IPS DF 19.7 (cell line): ENCODE measurements around the gene SH3BP2.
A peak's percentile ranks its signal among the peaks of the same experiment; 100 is the strongest.

Experiments used
- DNase-seq: peaks from one replicate; pipeline ENCODE4 v3.0.0-alpha.2; 2013; ENCODE audit warnings: low read depth, low spot score

Gene SH3BP2

DNA sequence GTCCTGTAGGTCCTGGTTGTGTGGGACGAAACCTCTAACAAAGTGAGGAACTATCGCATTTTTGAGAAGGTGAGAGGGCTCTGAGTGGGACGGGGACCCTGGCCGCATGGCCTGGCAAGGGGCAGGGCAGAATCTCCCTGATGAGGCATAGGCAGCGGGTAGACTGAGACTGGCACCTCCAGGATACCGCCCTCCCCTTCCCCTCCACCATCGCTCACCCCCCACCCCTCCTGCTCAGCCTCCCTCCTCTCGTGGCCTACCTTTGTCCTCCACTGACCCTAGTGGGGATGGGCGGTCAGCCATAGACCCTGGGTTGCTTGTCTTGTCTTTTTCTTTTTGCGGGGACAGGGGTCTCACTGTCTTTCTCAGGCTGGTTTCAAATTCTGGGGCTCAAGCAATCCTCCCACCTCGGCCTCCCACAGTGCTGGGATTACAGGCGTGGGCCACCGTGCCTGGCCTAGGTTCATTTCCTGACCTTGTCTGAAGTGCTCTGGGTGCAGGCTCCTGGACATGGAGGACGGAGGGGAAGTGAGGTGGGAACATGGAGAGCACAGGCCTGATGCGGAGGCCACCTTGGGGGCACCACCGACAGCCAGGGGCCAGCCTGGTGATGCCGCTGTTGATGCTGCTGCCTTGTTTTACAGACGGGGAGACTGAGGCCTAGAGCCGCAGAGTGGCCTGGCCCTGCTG lies 40.2 kb downstream of the SH3BP2 start:
- no peak for DNase-seq

DNA sequence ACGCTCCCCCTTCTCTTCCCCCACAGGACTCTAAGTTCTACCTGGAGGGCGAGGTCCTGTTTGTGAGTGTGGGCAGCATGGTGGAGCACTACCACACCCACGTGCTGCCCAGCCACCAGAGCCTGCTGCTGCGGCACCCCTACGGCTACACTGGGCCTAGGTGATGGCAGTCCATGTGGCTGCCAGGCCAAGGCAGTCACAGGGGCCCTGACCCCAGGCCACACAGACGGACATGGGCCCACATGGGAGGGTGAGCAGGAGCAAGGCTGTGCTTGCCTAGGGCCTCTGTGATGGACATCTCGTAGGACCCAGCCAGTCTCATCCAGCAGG lies 40.8 kb downstream of the SH3BP2 start:
- DNase-seq = no peak

DNA sequence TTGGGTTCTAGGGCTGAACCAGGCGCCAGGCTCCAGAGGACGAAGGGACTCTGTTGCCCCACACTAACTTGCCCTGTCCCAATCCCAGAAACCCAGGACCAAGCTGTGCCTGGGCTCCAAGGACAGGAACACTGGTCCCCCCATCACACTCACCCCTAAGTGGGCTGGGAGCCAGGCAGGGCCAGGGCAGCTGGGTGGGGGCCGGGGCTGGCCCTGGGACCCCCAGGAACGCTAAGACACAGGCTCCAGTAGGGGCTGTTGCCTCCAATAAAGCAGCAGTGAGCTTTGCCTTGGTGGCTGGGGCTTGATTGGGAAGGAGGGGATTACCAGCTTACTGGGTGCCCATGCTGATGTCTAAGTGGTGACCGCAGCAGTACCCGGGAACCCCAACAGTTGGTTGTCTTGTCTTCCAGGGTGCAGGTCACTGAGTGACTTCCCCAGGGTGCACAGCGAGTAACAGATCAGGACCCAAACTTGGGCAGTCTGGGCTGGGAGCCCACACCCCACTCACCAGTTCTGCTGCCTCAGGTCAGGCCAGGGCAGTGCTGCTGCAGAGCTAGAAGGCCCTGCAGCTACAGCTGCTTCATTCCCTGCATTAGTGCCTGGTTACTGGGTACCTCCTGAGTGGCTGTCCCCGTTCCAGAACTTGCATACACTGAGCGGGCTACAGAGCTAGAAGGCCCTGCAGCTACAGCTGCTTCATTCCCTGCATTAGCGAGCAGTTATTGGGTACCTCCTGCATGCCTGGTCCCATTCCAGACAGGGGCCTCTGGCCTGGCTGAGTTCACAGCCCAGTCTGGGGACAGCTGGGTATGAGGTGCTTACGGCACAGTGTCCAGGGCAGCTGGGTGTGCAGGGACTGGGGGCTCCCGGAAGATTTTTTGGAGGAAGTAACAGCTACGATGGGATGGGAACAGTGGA lies 41.4 kb downstream of the SH3BP2 start:
- no peak for DNase-seq

DNA sequence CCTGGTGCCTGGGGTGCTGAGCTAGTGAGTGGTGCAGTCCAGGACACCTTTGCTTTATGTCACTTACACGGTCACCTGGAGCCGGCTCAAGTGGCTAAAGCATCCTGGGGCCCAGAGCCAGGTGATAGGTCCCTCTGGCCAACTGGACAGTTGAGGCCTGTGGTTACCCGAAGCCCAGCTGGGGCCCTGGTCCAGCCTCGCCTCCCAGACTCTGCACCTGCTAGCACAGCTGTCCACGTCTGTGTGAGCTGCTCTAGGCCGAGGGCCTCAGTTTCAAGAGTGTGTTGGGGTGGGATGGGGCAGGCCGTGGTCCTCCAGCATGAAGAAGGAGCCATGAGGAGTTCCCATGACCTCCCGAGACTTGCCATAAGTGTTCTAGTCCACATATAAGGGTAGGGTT lies 43.1 kb downstream of the SH3BP2 start:
- DNase-seq = no peak

DNA sequence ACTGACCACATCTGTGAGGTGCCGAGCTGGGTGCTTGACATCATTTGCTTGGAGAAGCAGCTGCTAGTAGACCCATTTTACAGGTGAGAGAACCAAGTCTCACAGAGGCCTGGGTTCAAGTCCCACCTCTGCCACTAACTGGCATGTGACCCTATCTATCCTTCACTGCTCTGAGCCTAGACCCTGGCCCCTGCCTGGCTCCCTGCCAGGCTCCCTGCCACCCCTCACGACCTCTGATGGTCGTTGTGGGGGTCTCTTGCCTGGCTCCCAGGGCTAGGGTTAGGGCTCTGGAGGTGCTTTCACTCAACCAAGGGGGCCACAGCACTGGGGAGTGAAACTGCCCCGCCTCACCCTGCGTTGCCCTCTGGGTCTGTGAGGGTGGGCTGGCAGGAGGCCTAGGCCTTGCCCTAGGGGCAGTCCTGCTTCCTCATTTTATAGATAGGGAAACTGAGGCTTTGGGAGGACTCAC lies 43.5 kb downstream of the SH3BP2 start:
- no peak for DNase-seq

DNA sequence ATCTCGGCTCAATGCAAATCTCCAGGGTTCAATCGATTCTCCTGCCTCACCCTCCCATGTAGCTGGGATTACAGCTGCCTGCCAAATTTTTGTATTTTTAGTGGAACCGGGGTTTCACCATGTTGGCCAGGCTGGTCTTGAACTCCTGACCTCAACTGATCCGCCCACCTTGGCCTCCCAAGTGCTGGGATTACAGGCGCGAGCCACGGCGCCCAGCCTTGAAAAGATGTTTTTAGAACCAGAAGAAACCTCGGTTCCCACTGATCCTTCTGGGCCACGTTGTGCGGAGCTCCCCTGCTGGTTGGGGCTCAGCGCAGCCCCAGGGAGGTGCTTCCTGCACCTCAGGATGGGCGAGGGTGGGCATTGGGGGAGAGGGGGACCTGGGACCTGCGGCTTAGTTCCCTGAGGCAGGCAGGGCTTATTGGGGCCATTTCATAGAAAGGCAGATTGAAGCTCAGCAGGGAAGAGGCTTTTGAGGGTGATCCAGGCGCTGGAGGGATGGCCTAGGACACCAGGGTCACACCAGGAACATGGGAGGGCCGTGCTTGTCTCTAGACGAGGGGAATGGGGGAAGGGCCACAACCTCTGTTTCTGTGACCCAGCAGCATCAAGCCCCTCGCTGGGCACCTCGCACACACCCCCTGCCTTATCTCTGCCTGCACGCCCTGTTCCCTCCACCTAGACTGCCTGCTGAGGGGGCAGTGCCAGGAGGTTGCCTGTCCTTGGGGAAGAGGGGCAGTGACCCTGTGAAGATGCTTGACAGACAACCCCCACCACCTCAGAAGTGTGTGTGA lies 44.4 kb downstream of the SH3BP2 start:
- DNase-seq = no peak

DNA sequence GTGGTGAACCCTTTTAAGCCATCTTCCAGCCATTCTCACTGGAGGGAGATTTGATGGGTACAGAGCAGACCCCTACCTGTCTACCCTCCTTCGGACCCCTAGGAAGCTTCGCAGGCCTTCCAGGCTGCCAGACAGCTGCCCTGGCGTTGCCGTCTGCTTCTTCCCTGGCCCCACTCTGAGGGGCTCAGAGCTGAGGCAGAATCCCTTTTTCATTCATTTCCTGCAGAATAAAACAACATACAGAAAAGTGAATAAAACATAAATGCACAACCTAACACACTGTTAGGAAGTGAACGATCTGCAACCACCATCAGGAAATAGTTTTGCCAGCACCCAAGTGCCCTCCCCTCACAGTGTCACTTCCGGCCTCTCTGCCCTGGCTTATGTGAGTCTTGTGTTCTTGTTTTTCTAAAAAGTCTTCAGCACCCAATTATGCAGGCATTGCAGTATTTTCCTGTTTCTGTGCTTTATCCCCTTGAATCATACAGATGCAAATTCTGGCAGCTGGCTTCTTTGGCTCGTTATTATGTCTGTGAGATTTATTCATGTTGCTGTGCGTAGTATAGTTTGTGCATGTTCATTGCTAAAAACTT lies 45.1 kb downstream of the SH3BP2 start:
- DNase-seq = no peak

DNA sequence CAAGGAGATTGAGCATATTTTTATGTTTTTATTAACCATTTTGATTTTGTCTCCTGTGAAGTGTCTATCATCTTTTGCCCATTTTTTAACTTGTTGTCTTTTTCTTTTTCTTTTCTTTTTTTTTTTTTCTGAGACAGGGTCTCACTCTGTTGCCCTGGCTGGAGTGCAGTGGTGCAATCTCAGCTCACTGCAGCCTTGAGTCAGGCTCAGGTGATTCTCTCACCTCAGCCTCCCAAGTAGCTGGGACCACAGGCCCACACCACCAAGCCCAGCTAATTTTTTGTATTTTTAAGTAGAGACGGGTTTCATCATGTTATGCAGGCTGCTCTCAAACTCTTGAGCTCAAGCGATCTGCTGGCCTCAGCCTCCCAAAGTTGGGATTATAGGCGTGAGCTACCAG lies 46.2 kb downstream of the SH3BP2 start:
- DNase-seq = no peak

DNA sequence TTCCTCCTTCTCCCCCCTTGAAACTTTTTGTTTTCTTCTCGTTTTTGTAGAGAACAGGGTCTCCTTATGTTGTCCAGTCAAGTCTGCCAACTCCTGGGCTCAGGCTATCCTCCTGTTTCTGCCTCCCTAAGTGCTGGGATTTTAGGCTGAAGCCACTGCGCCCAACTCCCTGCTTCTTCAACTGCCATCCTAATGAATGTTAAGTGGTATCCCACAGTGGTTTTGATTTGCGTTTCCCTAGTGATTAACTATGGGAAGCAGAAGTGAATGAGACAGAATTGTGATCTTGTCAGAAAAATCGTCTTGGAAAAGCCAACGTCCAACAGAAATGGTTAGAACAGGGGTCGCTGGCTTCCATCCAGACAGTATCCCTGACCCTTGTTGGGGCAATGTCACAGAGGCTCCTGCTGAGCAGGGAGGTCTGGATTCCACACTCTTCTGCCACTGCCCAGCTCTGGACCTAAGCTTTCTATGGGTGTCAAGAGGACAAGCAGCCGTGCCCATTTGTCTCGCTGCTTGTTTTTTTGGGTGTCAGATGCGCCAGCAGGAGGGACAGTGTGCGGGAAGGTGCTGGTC lies 49.9 kb downstream of the SH3BP2 start:
- DNase-seq = no peak

DNA sequence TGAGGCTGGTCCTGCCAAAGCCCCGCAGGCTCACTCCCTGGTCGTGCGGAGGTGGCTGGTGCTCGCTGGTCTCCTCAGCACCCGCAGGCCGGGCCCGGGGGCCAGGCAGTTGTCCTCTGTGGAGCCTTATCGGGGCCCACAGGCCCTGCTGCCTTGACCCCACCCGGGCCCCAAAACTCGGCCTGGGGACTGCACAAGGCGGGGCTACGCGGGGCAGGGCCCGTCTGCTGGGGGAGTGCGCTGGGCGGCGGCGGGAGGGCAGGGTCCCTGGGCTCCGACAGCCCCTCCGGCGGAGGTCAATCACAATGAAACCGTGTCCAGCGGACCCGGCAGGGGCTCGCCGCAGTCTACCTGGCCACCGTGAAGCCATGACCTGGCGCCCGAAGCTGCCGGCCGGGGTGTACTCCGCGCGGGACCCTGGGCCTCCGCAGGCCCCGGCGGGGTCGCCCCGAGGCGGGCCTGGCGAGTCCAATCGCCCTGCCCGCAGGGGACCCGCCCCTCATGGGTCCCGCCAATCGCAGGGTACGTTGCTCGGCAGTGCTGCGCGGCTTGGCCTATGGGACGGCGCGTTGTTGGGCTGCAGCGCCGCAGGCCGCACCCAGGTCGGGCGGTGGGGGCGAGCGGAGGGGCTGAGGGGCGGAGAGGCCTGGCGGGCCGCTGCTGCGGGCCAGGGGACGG lies 50.5 kb downstream of the SH3BP2 start, which contains the start of gene ADD1:
ADD1 (plus strand) TSS at position 582 of the 678 bp plus-strand sequence. CDS start 32,072 bp downstream, outside the sequence.
- DNase-seq = peak; percentile 50

DNA sequence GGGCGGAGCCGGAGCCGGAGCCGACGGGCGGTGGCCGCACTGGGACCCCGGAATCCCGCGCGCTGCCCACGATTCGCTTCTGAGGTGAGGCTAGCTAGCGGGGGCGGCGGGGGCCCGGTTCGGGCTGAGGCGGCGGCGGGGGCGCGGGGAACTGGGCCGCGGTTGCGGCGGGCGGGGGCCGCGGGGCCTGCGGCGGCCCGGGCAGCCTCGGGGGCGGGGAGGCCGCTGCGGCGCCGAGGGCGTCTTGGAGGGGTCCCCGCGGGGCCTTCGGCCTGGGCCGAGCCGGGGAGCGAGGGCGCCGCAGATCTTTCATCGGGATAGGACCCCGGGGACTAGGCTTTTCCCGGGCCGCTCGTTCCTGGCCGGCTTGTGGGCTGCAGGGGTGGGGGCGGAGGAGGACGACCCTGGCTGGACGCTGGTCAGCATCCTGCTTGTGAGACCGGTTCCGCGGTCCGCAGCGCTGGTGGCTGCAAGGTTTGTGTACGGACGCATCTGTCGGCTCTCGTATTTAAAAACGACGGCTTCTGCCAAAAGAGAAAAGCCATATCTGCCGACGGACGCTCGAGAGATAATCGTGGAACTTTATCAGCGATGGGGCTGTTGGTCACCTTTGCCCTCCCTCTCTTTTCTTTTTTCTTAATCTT lies 51.2 kb downstream of the SH3BP2 start:
- no peak for DNase-seq

DNA sequence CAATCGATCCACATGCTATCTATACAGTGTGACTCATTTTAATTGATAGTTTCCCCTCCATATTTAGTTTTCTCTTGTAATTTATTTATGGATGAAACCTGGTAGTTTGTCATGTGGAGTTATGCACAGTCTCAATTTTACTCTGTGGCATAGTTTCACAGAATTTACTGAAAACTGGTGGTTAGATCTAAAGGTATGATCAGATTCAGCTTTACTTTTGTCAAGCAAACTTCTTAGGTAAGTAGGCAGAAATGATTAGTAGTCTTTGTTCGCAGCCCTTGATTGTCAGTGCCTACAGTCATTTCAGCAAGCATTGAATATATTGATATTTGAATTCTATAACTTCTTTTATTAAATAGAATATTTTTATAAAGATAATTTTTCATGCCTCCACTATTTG lies 53.3 kb downstream of the SH3BP2 start:
- DNase-seq = no peak

DNA sequence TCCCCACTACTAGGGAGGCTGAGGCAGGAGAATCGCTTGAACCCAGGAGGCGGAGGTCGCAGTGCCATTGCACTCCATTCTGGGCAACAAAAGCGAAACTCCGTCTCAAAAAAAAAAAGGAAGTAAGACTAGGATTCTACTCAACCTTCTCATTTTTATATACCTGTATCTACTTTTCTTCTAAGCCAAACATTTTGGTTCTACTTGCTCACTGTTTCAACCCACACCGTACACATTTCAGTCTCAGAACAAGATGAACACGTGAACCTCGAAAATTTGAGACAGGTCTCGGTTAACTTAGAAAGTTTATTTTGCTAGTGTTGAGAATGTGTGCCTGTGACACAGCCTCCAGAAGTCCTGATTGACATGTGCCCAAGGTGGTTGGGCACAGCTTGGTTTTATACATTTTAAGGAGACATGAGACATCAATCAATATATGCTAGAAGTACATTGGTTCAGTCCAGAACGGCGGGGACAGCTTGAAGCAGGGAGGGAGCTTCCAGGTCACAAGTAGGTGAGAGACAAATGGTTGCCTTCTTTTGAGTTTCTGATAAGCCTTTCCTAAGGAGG lies 54.5 kb downstream of the SH3BP2 start:
- DNase-seq = no peak

DNA sequence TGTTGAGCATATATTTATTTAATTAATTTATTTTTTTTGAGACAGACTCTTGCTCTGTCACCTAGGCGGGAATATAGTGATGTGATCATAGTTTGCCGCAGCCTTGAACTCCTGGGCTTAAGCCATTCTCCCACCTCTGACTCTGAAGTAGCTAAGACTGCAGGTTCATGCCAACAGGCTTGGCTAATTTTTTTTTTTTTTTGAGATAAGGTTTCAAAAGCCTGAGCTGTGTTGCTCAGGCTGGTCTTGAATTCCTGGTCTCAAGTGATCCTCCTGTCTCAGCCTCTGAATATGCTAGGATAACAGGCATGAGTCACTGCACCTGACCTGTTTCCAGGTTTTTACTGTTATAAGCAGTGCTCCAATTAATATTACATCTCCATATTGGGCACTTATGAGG lies 55.6 kb downstream of the SH3BP2 start:
- DNase-seq = no peak

DNA sequence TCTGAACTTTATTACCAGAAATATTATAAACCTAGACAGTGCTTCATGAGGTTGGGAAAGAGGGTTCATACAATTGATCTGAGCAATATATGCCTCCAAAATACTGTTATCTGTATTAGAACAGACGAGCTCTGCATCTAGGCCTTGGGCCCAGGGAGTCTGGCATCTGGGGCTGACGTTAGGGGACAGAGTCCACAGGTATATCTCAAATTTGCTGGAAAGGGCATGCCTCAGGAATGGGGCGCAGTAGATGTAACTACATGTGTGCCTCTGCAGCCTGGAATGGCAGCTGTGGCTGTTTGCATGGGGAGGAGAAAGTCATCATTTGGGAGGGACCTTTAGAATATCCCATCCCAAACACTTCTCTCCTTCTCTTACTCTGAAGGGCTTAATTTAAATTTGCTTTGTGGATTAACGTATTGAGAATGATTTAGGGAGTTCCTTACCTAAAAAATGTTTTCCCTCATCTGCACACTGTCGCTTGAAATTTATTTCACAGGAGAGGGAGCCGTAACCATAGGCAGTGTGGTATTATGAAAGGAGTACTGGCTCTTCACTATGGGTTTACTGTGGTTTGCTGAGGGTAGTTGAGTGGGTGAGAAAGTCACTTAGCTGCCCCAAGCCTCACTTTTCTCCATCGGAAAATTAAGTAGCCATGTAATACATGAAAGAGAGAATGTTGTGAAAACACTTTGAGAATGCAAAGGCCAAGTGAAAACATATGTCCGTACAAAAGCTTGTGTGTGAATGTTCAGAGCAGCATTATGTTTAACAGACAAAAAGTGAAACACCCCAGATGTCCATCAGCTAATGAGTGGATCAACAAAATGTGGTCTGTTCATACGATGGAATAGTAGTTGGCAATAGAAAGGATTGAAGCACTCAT lies 56.6 kb downstream of the SH3BP2 start:
- DNase-seq = no peak

DNA sequence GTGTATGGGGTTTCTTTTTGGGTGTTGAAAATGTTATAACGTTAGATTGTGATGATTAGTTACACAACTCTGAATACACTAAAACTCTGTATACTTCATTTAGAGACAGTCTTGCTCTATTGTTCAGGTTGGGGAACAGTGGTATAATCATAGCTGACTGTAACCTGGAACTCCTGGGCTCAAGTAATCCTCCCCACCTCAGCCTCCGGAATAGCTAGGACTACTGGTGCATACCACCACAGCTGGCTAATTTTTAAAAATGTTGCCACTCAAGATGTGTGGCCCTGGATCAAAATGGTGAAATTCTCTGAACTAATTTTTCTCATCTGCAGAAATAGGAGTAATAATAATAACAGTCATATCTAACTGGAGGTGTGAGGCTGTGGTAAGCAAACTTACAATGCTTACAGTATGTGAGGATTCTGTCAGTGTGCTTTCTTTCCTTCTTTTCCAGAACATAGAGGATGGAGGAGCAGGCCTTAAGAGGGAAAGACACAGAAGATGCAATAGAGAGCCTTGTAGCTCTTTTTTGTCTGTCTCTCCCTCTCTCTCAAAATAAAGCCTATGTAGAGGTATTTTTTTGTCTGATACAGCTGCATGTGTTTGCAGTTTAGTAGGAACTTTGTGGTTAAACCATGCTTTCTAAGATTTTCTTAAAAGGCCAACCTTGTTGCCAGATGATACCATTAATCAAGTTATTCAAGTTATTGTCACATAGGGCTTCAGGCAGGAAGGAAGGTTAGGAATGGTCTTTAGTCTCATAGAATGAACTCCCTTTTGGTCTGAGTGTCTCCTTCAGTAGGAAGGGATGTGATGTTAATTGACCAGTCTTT lies 58.3 kb downstream of the SH3BP2 start:
- DNase-seq = no peak

DNA sequence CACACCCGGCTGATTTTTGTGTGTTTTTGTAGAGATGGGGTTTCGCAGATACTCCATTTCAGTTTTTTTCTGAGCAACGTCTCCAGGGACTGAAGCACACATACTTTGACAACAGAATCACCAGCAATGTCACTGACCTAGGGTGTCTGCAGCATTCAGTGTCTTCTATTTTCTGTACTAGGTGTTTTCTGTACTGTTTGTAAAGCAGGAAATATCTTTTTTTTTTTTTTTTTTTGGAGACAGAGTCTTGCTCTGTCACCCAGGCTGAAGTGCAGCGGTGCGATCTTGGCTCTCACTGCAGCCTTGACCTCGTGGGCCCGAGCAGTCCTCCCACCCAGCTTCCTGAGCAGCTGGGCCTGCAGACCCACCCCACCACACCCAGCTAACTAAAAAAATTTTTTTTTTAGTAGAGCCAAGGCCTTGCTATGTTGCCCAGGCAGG lies 59.6 kb downstream of the SH3BP2 start:
- DNase-seq = no peak

DNA sequence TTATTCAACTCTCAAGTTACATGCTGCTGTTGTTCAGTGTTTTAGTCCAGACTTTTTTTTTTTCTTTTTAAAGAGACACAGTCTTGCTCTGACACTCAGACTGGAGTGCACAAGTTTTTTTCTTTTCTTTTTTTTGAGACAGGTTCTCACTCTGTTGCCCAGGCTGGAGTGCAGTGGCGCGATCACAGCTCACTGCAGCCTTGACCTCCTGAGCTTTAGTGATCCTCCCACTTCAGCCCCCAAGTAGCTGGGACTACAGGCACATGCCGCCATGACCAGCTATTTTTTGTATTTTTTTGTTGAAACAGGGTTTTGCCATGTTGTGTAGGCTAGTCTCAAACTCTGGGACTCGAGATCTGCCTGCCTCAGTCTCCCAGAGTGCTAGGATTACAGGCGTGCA lies 62.7 kb downstream of the SH3BP2 start:
- no peak for DNase-seq
